PFSK-1 (cell line): Measurements from ENCODE around the gene RASSF8.

Experiments used
- FOXP2 ChIP-seq: optimal IDR thresholded peaks from 2 replicates; pipeline ENCODE3; 2011; ENCODE audit warnings: borderline replicate concordance, control low read depth, inconsistent platforms; ENCODE audit not compliant: insufficient read depth; ENCODE audit errors: extremely low read length, extremely low read depth
- POLR2AphosphoS5 ChIP-seq: IDR thresholded peaks from 2 replicates; pipeline ENCODE4 v1.6.1; 2012; ENCODE audit warnings: low read depth, mild to moderate bottlenecking, control low read depth, low read length, moderate library complexity
- SIN3A ChIP-seq: IDR thresholded peaks from 2 replicates; pipeline ENCODE4 v1.6.1; 2012; ENCODE audit warnings: mild to moderate bottlenecking, low read length, moderate library complexity, borderline replicate concordance; ENCODE audit not compliant: insufficient read depth
- TAF1 ChIP-seq: IDR thresholded peaks from 2 replicates; pipeline ENCODE4 v1.6.1; 2012; ENCODE audit warnings: low read length, control low read depth, borderline replicate concordance; ENCODE audit not compliant: insufficient read depth
- TF ChIP-seq, protein P1 (sequence below), 2 experiments: IDR thresholded peaks; 2 replicates each; pipeline versions ENCODE4 v1.6.1 to v1.8.0; 2011 to 2012; ENCODE audit warnings: low read depth in 2 of 2, low read length in 2 of 2, control low read depth in 1 of 2, inconsistent platforms in 1 of 2, mild to moderate bottlenecking in 1 of 2, moderate library complexity in 1 of 2; ENCODE audit not compliant: insufficient read depth in 1 of 2

DNA sequence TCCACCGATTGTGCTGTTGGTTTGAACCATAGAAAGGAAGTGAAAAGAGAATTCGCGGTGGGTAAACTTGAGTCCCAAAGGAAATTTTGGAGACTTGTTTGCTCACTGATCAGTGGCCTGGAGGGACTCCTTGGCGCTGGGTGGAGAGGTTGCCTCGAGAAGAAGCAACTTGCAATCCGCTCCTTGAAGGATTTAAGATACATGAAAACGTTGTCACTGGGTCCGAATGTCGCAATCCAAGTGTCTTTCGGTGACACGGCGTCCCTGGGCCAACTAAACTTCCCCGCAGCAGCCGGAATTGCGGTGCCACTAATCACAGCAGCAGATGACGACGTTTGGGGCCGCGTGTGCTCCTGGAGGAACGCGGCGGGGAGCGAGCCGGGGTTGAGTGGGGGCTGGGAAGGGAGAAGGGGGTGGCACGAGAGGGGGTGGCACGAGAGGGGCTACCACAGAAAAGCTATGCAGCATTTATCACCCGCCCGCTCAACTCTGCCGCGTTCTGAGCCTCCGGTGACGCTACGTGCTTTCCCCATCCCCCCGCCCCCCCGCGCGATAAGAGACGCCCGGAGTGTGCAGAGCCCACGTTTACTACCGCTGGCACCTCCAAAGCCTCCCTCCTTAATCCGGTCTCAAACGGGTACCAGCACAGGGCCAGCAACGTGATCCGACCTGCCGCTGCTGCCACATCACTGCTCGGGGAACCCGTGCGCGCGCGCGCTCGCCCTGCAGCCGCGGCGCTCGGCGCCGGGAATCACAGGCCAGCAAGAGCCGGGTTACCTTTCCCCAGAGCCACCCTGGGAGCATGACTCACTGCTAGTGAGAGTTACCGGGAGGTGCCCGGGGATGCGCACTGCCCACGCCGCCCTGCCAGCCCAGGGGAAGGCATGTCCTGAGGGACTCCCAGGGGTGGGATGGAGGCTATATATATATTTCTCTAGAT lies 167.2 kb downstream of the RASSF8 start:
- TF ChIP-seq, protein P1, sequence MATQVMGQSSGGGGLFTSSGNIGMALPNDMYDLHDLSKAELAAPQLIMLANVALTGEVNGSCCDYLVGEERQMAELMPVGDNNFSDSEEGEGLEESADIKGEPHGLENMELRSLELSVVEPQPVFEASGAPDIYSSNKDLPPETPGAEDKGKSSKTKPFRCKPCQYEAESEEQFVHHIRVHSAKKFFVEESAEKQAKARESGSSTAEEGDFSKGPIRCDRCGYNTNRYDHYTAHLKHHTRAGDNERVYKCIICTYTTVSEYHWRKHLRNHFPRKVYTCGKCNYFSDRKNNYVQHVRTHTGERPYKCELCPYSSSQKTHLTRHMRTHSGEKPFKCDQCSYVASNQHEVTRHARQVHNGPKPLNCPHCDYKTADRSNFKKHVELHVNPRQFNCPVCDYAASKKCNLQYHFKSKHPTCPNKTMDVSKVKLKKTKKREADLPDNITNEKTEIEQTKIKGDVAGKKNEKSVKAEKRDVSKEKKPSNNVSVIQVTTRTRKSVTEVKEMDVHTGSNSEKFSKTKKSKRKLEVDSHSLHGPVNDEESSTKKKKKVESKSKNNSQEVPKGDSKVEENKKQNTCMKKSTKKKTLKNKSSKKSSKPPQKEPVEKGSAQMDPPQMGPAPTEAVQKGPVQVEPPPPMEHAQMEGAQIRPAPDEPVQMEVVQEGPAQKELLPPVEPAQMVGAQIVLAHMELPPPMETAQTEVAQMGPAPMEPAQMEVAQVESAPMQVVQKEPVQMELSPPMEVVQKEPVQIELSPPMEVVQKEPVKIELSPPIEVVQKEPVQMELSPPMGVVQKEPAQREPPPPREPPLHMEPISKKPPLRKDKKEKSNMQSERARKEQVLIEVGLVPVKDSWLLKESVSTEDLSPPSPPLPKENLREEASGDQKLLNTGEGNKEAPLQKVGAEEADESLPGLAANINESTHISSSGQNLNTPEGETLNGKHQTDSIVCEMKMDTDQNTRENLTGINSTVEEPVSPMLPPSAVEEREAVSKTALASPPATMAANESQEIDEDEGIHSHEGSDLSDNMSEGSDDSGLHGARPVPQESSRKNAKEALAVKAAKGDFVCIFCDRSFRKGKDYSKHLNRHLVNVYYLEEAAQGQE (IDR thresholded peaks at IDR 0.05; ENCODE audit: insufficient read depth in 1 of 2, low read depth in 2 of 2, low read length in 2 of 2) = no peak
- TF ChIP-seq TAF1 (no peak), POLR2AphosphoS5 (no peak), SIN3A (no peak), FOXP2 (no peak)
